Endothelial cell of umbilical vein (primary cell): ENCODE data around the gene CD68. TPM values are rescaled to one million over a fixed set of nuclear protein-coding genes. Genes with fewer than 3 reads are reported as not detected.

Source experiments
- BruUV-seq: library from RNA; stranded (reverse); fragments of 400-500 nt; replicated peaks from 2 replicates; lab custom pipeline; 2021; lab: Mats Ljungman, UMichigan
- CTCF ChIA-PET: fragments of 300-600, 350-600 bp; sonication (Branson Sonifier 250); formaldehyde crosslinking; loops from one replicate; lab custom pipeline; 2021; ENCODE audit warnings: antibody characterized with exemption, inconsistent platforms; lab: Charles Lee
- POLR2A ChIA-PET: fragments of 300-600, 350-600 bp; sonication (Branson Sonifier 250); formaldehyde crosslinking; loops from one replicate; lab custom pipeline; 2021; ENCODE audit warnings: antibody characterized with exemption, inconsistent platforms; lab: Charles Lee
- DNase-seq: peaks from one replicate; pipeline ENCODE4 v3.0.0-alpha.2; 2011; ENCODE audit warnings: low read depth, low spot score
- FAIRE-seq: peaks from 2 replicates; lab custom pipeline; 2011; peaks lifted over from hg19 to GRCh38; lab: Jason Lieb, UNC
- H2AFZ ChIP-seq: 2 replicates; pipeline ENCODE4 v1.6.0; 2012; ENCODE audit warnings: low read depth, low read length, control low read depth, inconsistent platforms
- H3K27ac ChIP-seq: 2 replicates; pipeline ENCODE4 v1.5.1; 2011; ENCODE audit warnings: low read depth, mild to moderate bottlenecking, control low read depth, low read length, moderate library complexity; ENCODE audit not compliant: insufficient read depth
- H3K27me3 ChIP-seq, 2 experiments: 2 replicates each; pipeline versions ENCODE4 v1.6.0 to v1.6.1; 2011; ENCODE audit warnings: low read length in 2 of 2, mixed read lengths in 1 of 2; ENCODE audit not compliant: control insufficient read depth in 2 of 2, insufficient read depth in 2 of 2
- H3K36me3 ChIP-seq, 2 experiments: 2 replicates in 1 of 2; 3 replicates in 1 of 2; pipeline ENCODE4 v1.5.1; 2011; ENCODE audit warnings: low read length in 2 of 2, mild to moderate bottlenecking in 1 of 2, moderate library complexity in 1 of 2; ENCODE audit not compliant: control insufficient read depth in 2 of 2, insufficient read depth in 2 of 2; ENCODE audit errors: extremely low read depth in 1 of 2
- H3K4me1 ChIP-seq: 3 replicates; pipeline ENCODE4 v1.5.1; 2011; ENCODE audit warnings: mild to moderate bottlenecking, low read length; ENCODE audit not compliant: control insufficient read depth, insufficient read depth; ENCODE audit errors: extremely low read depth
- H3K4me2 ChIP-seq: 2 replicates; pipeline ENCODE4 v1.6.1; 2011; ENCODE audit warnings: low read length, control low read depth, mixed read lengths; ENCODE audit not compliant: insufficient read depth
- H3K4me3 ChIP-seq, 3 experiments: fragments of 200-600 bp in 1 of 3; sonication (generic), shearing (Covaris generic) in 1 of 3; replicated peaks in 1 of 3; 2 replicates each; pipeline ENCODE4 v1.5.1; 2011 to 2016; ENCODE audit warnings: control low read depth in 3 of 3, low read length in 3 of 3, mild to moderate bottlenecking in 2 of 3, inconsistent platforms in 1 of 3, low read depth in 1 of 3, moderate library complexity in 1 of 3; ENCODE audit not compliant: insufficient read depth in 1 of 3
- H3K79me2 ChIP-seq: 2 replicates; pipeline ENCODE4 v1.6.0; 2012; ENCODE audit warnings: low read length, inconsistent platforms; ENCODE audit not compliant: control insufficient read depth, insufficient read depth
- H3K9ac ChIP-seq: replicated peaks from 2 replicates; pipeline ENCODE3; 2011; ENCODE audit warnings: low read length, control low read depth; ENCODE audit not compliant: insufficient read depth; ENCODE audit errors: extremely low read depth
- H3K9me1 ChIP-seq: replicated peaks from 3 replicates; pipeline ENCODE4 v1.6.0; 2011; ENCODE audit warnings: mild to moderate bottlenecking, low read length; ENCODE audit not compliant: control insufficient read depth, insufficient read depth; ENCODE audit errors: extremely low read depth
- H3K9me3 ChIP-seq: replicated peaks from 2 replicates; pipeline ENCODE4 v1.5.1; 2012; ENCODE audit warnings: low read length, inconsistent platforms; ENCODE audit not compliant: control insufficient read depth, insufficient read depth
- H4K20me1 ChIP-seq: replicated peaks from 2 replicates; pipeline ENCODE3; 2011; ENCODE audit warnings: mild to moderate bottlenecking, low read length; ENCODE audit not compliant: control insufficient read depth, insufficient read depth; ENCODE audit errors: extremely low read depth
- CTCF ChIP-seq, 2 donors: IDR thresholded peaks; 1 replicate in 1 of 2; 2 replicates in 1 of 2; pipeline ENCODE4 v1.5.1; 2011; ENCODE audit warnings: low read length in 2 of 2, mild to moderate bottlenecking in 2 of 2, moderate library complexity in 2 of 2, control low read depth in 1 of 2, inconsistent platforms in 1 of 2, low read depth in 1 of 2; ENCODE audit not compliant: insufficient read depth in 1 of 2; ENCODE audit errors: extremely low read depth in 1 of 2
- EZH2 ChIP-seq: IDR thresholded peaks from 2 replicates; pipeline ENCODE4 v1.6.1; 2012; ENCODE audit warnings: borderline replicate concordance, low read depth, mild to moderate bottlenecking, moderate library complexity, low read length, inconsistent platforms; ENCODE audit not compliant: severe bottlenecking
- FOS ChIP-seq: IDR thresholded peaks from 2 replicates; pipeline ENCODE4 v1.6.1; 2011; ENCODE audit warnings: mild to moderate bottlenecking, low read length, moderate library complexity, borderline replicate concordance; ENCODE audit not compliant: insufficient read depth
- MAX ChIP-seq: IDR thresholded peaks from 2 replicates; pipeline ENCODE4 v1.6.1; 2011; ENCODE audit not compliant: insufficient read depth, insufficient read length
- POLR2A ChIP-seq: IDR thresholded peaks from 2 replicates; pipeline ENCODE4 v1.6.1; 2012; ENCODE audit warnings: low read depth, mild to moderate bottlenecking, control low read depth, low read length
- POLR2AphosphoS5 ChIP-seq: IDR thresholded peaks from 2 replicates; pipeline ENCODE4 v1.6.1; 2012; ENCODE audit warnings: low read depth, mild to moderate bottlenecking, control low read depth, low read length, moderate library complexity; ENCODE audit not compliant: insufficient read depth
- dilution Hi-C: fragments of 300-500 bp; cut with MboI; formaldehyde crosslinking; loops from one replicate; pipeline ENCODE4 v1.15.0; 2019; ENCODE audit warnings: low sequenced_read_pairs; ENCODE audit not compliant: extremely low pct_ligation_motif_present
- intact Hi-C: fragments of 100-400 bp; cut with micrococcal nuclease; formaldehyde crosslinking; loops from one replicate; pipeline ENCODE4 v1.10.0; 2022
- polyA plus RNA-seq, 4 experiments: library from polyadenylated mRNA; depleted of rRNA in 3 of 4; stranded (reverse) in 3 of 4; unstranded in 1 of 4; fragments of >200 nt; gene quantifications; 2 replicates each; pipeline versions ENCODE4 v1.2.1 to v1.2.3, GENCODE V29; 2011 to 2012; ENCODE audit warnings: missing spikeins in 1 of 4
- total RNA-seq: library from RNA; stranded (reverse); gene quantifications from 2 replicates; pipeline ENCODE4 v1.2.3, GENCODE V29; 2021

The CD68 gene
- total and polyA plus RNA-seq, 2 donors (not counting 3 experiments of a cell fraction or from before 2014, with no cell fraction given): 2.9 to 30.8 TPM

DNA sequence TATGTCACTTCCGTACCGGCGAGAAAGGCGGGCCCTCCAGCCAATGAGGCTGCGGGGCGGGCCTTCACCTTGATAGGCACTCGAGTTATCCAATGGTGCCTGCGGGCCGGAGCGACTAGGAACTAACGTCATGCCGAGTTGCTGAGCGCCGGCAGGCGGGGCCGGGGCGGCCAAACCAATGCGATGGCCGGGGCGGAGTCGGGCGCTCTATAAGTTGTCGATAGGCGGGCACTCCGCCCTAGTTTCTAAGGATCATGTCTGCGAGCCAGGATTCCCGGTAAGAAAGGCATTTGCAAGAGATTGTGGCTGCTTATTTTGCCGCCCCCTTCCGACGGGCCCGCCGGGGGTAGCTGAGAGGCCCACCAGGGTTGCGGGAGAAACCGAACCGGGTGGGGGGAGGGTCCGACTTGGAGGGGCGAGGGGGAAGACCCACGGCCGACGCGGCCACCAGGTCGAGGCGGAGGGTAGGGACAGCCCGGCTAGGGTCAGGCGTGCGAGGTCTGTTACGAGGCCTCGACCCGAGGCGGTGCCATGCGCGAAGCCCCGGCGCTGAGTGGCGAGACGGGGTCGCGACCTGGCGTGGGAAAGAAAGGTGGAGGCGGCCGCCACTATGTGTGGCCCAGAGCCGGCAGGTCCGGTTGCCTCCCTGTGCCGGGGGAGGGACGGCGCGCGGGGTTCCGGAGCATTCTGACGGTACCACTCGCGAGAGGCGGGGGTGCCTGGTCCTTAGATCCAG, 6.7 kb upstream of the CD68 start:
- H3K27me3 ChIP-seq: no peaks in the 10 kb centered on the region
- no TSS peak for BruUV-seq
- peaks cover 43% of the 10 kb centered on the region for H3K4me1 ChIP-seq
- DNase-seq (peak; percentile 100), FAIRE-seq (peak; percentile 100)
- H4K20me1 ChIP-seq: peaks cover 9% of the 10 kb centered on the region
- peak overlapping the region; percentile 91 for H3K27ac ChIP-seq
- H3K4me3 ChIP-seq: peak overlapping the region; percentile 86 to 96 (median 87)
- H3K9me1 ChIP-seq: no peaks in the 10 kb centered on the region
- no peak overlapping the region for H2AFZ ChIP-seq
- H3K4me2 ChIP-seq: no peak overlapping the region
- peaks cover 51% of the 10 kb centered on the region for H3K79me2 ChIP-seq
- ChIA-PET CTCF (interaction anchor here (1.6 to 6.2 kb wide), 4 partner anchors 11 to 115 kb away, joined by 5 to 40 read pairs (median 10); partner anchors contain the start of genes MPDU1, SOX15, TP53 and WRAP53), POLR2A (interaction anchor here (1.0 to 2.1 kb wide), 4 partner anchors 10 to 114 kb away, joined by 3 to 9 read pairs (median 6); partner anchors contain the start of genes MPDU1, POLR2A, TP53 and WRAP53)
- H3K9me3 ChIP-seq: no peaks in the 10 kb centered on the region
- dilution Hi-C loops: no loop called here
- intact Hi-C loops: loop anchor here (1.0 to 5.0 kb wide), 6 partner anchors 11 to 265 kb away; partner anchors contain the start of genes MPDU1, POLR2A, SENP3 and WRAP53
- peak overlapping the region; percentile 98 for H3K9ac ChIP-seq
- peaks cover 30 to 49% of the 10 kb centered on the region in 2 experiments for H3K36me3 ChIP-seq
- TF ChIP-seq POLR2AphosphoS5 (peak; percentile 100), CTCF (IDR thresholded peaks at IDR 0.05; ENCODE audit: extremely low read depth in 1 of 2, insufficient read depth in 1 of 2, low read depth in 1 of 2, low read length in 2 of 2) (no peak), FOS (no peak), MAX (no peak), POLR2A (peak; percentile 99), EZH2 (no peak)
